GM18526 (cell line): Measurements from ENCODE around the gene EIF4EBP2.

ENCODE experiments used
- POLR2A ChIP-seq: IDR thresholded peaks from 3 replicates; pipeline ENCODE4 v1.6.1; 2011; ENCODE audit not compliant: insufficient read length; ENCODE audit errors: extremely low read depth

EIF4EBP2 gene

DNA sequence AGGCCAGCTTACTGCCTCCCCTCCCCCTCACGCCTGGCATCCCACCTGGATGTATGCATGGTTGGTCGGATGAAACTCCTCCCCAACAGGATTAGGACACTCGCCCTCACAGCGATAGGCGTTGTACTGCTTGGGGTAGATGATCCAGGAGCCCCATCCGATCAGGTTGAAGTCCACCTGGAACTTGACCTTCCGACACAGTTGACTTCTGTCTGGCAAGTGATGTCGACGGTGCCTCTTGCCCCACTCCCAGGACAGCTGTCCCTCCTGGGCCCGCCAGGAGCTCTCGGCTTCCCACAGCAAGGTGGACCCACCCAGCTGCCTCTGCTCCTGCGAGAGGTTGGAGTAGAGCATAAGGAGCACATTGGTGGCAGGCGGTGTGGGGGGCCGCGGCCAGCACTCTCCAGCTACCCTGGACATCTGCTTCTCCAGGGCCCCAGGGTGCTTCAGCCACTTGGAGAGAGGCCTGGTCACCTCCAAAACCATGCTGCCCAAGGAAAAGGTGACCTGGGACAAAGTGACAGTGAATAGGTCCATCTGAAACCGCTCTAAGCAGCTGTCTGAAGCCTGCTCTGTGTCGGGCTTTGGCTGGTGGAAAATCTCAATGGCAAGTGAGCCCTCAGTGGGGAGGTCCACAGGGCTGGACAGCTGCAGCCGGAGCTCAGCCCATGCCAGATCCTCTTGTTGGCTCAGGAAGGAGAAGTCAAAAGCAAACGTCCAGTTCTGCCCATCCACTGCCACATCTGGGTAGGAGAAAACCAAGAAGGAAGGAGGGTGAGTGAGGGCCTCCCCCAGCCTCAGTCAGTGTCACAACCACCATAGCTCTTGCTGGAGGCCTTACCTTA is 31.5 kb downstream of the EIF4EBP2 start:
- TF ChIP-seq POLR2A: no peak

DNA sequence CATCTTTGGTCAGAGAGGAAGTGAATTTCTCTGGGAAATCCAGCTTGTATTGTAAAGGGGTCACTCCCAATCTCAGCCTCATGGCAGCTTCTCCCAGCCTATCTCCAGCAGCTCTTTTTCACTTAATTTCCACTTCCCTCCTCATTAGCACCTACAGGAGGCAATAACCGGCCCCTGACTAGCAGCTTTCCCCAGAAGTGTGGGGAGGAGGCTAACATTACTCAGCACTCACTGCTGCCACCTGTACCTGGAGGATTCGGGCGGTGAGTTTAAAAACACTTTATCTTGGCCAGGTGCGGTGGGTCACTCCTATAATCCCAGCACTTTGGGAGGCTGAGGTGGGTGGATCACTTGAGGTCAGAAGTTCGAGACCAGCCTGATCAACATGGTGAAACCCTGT is 33.8 kb downstream of the EIF4EBP2 start:
- no peak for TF ChIP-seq POLR2A

DNA sequence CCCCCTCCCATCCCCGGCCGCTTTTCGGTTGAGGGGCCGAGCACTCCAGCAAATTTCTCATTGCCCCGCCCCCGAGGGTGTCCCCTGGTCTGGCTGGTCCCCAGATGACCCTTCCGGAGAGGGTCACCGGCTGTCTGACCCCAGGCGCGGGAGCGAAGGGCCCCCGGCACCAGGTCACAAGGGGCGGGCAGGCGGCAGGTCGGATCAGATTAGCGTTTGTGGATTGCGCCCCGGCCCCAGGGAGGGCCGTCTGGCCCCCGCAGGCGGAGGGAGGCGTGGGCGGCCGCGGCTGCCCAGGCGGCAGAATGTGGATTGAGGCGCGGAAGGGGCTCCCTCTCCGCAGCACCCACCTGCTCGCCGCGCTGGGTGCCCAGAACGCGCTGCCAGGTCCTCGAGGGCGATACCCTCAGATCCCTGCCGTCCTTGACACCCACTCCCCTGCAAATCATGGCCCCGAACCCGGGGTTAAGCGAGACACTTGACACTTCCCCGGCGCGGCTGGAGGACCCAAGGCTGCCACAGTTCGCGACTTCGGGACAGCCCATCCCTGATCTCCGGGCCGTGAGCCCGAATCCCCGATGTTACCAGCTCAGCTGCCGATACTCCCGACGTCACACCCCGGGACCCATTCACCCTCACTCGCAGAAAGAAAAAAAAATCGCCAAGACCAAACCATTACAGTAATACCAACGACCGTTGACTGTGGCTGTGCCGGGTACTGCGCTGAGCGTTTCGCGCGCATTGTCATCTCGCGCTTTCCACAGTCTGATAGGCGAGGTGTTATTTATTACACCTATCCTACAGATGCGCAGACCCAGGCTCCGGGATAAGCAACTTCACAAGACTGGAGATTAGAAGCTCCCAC is 36.6 kb downstream of the EIF4EBP2 start:
- no peak for TF ChIP-seq POLR2A

DNA sequence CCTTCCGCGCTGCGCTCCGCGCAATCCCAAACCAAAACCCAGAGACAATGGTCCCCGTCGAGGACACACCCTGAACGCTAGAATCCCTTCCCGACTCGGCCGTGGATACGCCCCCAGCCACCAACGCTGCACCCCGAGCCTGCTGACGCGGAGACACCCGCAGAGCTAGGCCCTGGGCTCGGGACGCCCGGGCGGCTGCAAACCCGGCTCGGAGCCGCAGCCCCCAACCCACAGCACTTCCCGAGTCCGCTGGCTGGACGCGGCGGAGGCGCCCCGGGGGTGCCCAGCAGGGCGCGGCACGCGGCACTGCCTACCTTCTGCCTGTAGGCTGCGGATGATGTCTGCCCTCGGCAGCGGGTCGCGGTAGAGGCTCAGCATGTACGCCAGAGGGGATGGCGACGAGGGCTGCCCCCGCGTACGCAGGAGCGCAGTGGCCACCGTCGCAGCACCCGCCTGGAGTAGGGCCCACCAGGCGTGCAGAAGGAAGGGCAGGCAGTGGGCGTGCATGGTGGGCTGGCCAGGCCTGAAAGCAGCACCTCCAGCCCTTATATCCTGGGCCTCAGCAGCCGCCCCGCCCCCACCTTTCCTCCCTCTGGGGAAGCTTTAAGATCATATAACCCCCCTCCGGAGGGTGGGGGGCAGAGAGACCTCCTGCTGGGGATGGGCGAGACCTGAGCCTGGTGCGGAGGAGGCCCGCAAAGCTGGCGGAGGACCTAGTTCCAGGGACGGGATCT is 37.4 kb downstream of the EIF4EBP2 start, which contains the start of gene NODAL:
NODAL (minus strand) TSS at position 521 of the 734 bp plus-strand sequence; CDS start at position 507, 14 bp downstream.
- TF ChIP-seq POLR2A: no peak

DNA sequence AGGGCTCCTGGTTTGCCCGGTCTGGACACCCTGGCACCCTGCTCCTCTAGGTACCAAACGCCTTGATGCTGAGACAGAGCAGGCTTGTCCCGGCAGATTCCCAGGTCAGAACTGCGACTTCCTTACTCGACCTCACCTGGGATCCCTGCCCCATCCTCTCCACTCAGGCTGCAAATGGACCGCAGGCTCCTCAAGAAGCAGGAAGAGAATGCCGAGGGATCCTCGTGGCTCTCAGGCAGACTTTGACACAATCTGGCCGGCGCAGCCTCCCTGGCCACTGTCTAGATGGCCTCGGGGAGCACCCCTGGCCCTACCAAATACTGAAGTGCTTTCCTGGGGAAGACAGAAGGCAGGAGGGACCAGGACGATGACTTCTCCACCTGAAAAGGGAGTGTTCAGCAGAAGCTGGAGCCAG is 38.0 kb downstream of the EIF4EBP2 start:
- TF ChIP-seq POLR2A: no peak

DNA sequence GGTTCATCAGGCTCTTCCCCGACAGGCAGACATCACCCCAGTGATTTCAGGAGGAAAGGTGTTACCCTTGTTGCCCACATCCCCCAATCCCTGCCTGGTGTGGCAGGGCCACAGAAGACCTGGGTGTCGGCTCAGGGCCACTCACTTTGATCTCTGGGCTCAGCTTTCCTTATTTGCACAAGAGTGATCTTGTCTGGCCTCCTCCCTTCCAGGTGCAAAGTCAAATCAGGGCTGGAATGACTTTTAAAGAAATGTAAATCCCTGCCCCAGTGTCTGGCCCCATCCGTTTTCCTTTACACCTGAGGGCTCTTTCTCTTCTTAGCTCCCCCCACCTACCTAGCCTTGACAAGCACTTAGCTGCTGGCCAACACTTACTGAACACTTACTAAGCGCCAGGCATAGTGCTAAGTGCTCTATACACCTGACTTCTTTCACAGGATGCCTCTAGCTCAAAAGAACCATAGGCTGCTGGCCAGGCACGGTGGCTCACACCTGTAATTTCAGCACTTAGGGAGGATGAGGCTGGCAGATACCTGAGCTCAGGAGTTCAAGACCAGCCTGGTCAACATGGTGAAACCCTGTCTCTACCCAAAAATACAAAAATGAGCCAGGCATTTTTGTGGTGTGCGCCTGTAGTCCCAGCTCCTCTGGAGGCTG is 38.5 kb downstream of the EIF4EBP2 start:
- no peak for TF ChIP-seq POLR2A

DNA sequence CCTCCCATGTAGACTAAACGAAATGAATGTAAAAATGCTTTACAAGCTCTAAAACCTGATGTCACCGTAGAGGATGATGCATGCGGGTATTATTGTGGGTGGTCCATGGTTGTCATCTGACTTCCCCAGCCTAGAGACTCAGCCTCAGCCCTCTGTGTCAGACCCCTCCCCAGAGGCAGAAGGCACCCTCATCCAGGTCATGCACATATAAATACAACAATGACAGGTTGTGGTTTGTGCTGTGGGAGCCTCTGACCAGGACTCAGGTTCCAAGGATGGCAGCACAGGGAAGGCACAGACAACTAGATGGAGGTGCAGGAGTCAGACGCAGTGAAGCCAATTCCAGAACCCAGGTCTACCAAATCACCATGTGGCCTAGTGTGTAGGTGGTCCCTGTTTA is 40.8 kb downstream of the EIF4EBP2 start:
- TF ChIP-seq POLR2A: no peak

DNA sequence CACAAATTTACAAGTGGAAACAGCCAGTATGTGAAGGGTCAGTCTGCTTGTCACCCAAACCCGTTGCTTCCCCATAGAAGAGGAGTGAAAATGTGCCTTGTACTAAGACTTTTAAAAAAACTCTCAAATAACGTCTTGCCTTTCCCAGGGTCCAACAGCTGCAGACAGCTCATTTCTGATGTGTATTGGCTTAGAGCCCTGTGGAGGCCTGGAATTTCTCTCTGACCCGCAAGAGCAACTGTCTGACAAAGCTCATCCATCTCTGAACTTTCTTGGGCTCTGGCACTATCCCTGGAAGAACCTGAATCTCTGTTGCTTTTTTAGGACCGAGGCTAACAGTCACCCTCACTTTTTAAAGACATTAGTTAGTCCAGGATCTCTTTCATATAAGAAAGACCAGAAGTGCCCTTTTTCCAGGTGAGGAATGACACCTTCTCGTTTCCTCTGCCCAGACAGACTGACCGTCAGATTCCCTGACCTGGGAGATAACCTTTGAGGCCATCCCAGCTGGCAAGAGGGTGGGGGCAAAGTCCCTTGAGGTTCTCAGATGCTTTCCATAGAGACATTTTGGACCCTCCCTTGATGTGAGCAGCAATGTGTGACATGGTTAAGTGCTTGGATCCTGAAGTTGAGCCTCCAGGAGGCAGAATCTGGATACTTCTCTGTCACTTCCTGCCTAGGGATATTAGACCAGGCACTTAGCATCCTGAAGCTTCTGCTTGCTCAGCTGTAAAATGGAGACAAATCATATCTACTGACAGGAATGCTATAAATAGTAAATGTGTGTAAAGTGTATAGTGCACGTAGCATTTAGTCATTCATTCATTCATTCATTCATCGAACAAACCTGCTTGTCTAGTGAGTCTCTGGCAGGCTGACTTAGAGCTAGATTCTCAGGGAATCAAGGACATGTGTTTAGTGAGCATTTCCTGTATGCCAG is 42.0 kb downstream of the EIF4EBP2 start:
- no peak for TF ChIP-seq POLR2A

DNA sequence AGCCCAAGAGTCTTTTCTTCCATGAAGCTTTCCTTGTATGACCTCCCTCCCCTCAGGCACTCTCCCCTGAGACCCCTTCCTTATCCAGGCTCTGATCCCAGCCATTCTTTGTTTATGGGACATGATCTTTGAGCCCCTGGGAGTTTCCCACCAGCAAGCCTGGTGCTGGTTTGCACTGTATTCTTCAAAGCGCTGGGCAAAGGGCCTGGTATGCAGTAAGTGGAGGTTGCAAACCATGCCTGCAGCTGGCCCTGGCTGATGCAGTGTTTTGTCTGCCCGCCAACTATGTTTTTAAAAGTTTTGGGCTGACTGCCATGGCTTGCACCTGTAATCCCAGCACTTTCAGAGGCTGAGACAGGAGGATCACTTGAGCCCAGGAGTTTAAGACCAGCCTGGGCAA is 44.3 kb downstream of the EIF4EBP2 start:
- no peak for TF ChIP-seq POLR2A

DNA sequence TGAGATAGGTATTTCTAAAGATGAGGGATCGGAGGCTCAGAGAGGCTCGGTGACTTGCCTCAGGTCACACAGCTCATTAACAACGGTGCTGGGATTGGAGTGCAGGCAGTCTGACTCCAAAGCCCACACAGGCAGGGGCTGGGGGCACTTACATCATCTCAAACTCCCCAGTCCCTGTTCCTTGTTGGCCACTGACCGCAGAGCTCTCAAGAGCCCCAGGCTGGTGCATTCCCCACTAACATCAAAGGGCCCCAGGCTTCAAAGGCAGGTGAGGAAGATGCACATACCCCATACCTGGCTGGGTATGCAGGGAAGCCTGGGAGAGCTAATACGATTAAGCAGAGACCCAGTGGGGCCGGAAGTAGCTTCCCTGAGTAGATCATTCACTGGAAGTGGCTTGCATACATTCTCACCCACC is 51.3 kb downstream of the EIF4EBP2 start:
- no peak for TF ChIP-seq POLR2A

DNA sequence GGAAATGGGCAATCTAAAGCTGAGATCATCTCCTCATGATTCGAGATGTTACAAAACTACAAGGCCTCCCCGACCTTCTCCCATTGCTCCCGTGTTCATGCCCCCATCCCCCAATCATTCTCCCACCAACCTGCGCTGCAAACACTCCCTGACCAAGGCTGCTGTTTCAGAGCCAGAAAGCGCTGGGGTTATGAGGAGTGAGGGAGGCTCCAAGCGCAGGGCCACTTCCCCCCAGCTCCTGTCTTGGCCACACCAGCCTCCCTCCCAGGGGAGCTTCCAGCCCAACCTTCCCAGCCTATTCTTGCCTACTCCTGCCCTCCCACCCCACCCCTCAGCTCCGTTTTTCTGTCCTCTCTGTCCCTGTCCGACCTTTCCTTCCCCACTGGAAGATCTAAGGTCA is 52.2 kb downstream of the EIF4EBP2 start:
- no peak for TF ChIP-seq POLR2A

DNA sequence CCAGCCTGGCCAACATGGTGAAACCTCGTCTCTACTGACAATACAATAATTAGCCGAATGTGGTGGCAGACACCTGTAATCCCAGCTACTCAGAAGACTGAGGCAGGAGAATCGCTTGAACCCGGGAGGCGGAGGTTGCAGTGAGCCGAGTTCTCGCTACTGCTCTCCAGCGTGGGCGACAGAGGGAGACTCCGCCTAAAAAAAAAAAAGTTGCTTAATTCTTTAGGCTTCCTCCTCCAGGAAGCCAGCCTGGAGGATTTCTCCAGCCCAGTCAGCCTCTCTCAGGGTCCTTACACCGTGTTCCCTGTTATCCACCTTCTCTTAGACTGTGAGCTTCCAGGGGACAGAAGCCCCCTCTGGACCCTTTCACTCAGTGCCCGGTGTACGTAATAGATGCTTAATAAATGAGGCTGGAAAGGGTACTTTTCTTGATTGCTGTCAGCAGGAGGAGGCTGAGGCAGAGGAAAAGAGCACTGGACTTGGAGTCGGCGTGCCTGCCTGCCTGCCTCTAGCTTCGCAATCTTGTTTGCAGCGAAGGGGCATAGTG is 53.9 kb downstream of the EIF4EBP2 start:
- TF ChIP-seq POLR2A: no peak

DNA sequence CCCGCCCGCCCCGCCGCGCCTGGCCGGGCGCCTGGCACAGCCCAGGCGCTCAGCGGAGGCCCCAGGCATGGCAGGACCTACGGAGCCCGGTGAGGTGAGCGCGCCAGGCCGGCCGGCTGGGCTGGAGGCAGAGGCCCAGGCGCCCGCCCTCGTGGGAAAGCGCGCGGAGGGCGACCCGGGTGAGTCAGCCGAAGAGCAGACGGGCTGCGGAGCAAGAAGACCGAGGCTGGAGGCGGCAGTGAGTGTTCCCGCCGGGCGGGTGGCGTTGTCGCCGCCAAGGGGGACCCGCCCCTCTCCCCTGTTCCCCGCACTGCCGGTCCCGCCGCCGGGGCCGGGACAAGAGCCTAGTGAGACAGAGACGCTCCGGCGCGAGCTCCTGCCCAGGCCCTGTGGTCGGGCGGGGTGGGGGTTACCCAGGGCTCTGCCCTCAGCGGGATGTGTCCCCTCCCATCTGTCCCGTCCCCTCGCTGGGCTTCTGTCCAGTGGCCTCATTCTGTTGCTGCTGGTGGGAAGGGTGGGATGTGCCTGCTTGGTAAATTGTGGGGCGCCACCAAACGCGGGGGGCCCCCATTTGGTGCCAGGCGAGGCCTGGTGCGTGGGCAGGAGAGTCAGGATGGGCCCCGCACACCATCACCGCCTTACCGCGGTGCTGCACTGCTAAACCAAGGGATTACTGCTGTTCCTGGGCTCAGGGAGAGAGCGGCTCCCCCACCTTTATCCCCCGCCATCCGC is 54.5 kb downstream of the EIF4EBP2 start:
- no peak for TF ChIP-seq POLR2A
